ENCODE data around the gene FXYD1.
"Not testable (repeated sequence)": the region's sequence is repeated elsewhere in the genome, so short reads cannot be mapped to it uniquely, and the experiment has no call there.

FXYD1 gene

GRCh38 chr19:35125749-35126623 lies 12.6 kb upstream of the FXYD1 start:
- no peak for FAIRE-seq

- no peak for FAIRE-seq
Observed at GRCh38 chr19:35126624-35126959, 12.0 kb upstream of the FXYD1 start.

GRCh38 chr19:35127871-35128270 lies 10.8 kb upstream of the FXYD1 start:
- FAIRE-seq, result no peak

- FAIRE-seq, result no peak
Observed at GRCh38 chr19:35128398-35129057, 10.1 kb upstream of the FXYD1 start.

GRCh38 chr19:35129724-35130274 lies 8.8 kb upstream of the FXYD1 start:
- FAIRE-seq, result not testable (repeated sequence)

GRCh38 chr19:35130761-35131720 lies 7.6 kb upstream of the FXYD1 start:
- FAIRE-seq, result no peak

- FAIRE-seq, result no peak
Observed at GRCh38 chr19:35132254-35132653, 6.4 kb upstream of the FXYD1 start.

- no peak for FAIRE-seq
Observed at GRCh38 chr19:35133826-35134225, 4.8 kb upstream of the FXYD1 start.

- FAIRE-seq, result no peak
Observed at GRCh38 chr19:35134601-35135242, 3.9 kb upstream of the FXYD1 start, which contains the start of gene LGI4. LGI4 (minus strand) TSS chr19:35135059; CDS start chr19:35134680, 379 bp downstream.

- FAIRE-seq, result no peak
Observed at GRCh38 chr19:35135389-35135909, 3.2 kb upstream of the FXYD1 start.

- FAIRE-seq, result no peak
Observed at GRCh38 chr19:35136231-35136630, 2.4 kb upstream of the FXYD1 start.

- no peak for FAIRE-seq
Observed at GRCh38 chr19:35136977-35137702, 1.5 kb upstream of the FXYD1 start.

GRCh38 chr19:35140207-35140961 lies 1.8 kb downstream of the FXYD1 start:
- no peak for FAIRE-seq

GRCh38 chr19:35140962-35141836 lies 2.6 kb downstream of the FXYD1 start:
- no peak for FAIRE-seq

- no peak for FAIRE-seq
Observed at GRCh38 chr19:35141837-35142605, 3.4 kb downstream of the FXYD1 start.

- FAIRE-seq, result no peak
Observed at GRCh38 chr19:35142606-35143230, 4.1 kb downstream of the FXYD1 start.

- no peak for FAIRE-seq
Observed at GRCh38 chr19:35143231-35143715, 4.6 kb downstream of the FXYD1 start, which contains the start of gene FXYD7. FXYD7 (plus strand) TSS chr19:35143255; CDS start chr19:35143334, 79 bp downstream.

GRCh38 chr19:35143818-35144217 lies 5.2 kb downstream of the FXYD1 start:
- FAIRE-seq, result no peak

Data from G401.6 (cell line).